HS-27A (cell line): ENCODE data around the gene NEMP2.
"Not testable (repeated sequence)": the region's sequence is repeated elsewhere in the genome, so short reads cannot be mapped to it uniquely, and the experiment has no call there.

Experiments
- DNase-seq: peaks from one replicate; pipeline ENCODE4 v3.0.0-alpha.2; 2012; ENCODE audit warnings: low read depth, missing footprints

The NEMP2 gene

DNA sequence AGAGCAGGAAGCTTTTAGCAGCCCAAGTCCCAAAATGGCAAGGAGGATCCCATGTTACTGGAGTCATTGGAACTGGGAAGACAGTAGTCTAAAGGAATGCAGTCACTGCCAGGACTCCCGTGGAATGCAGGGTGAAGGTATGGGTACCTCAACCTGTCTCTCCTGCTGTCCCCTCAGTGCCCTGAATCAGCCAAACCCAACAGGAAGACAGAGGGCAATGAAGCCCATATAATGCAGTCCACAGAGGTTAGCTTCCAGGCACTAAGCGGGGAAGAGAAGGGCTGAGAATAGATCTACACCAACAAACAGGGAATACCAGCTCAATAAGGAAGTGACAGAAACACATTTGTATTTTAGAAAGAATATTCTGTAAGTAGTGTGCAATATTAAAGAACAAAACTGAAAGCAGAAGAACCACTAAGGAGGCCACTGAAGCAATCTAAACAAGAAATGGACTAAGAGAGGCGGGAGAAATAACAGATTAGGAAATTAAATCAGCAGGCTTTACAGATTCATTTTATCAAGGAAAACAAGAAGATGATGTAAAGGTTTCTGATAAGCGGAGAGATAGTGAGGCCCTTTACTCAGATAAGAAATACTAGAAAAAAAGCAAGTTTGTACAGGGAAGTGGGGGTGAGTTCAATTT, 8.3 kb downstream of the NEMP2 start:
- DNase-seq, result no peak

DNA sequence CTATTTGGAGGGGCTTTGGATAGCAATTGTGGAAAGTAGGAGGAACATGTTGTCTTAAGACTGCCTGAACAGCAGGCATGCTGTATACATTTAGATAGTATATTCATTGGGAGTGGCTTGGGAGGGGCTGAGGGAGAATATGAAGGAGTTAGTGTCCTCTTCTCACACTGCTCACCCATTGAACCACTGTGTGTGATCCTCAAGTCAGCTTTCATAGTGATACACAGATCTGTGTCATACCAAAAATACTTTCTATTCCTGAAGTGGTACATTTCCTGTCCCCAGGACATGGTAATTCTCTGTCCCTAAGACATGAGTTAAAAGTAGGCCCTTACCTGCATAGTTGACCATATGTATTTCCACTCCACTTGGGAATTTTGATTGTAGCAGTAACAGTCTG, 9.6 kb downstream of the NEMP2 start:
- DNase-seq, result no peak

- no peak for DNase-seq
These were observed 14.4 kb downstream of the NEMP2 start for GRCh38 chr2:190519975-190520767.

DNA sequence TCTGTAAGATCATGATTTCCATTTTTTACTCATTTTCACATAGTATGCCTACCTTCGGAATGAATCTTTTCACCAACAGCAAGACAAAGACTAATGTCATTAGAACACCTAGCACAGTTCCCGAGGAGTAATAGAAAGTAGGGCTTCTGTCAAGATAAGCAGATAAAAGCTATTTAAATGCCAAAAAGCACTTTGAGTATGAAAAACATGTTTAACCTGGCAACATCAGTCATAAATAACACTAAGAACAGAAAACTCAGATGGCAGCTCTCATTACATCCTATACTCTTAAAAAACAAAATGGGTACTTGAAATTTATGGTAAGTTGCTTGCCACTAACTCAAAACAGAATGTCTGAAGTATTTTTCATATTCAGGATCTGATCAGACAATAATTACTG, 17.1 kb downstream of the NEMP2 start:
- no peak for DNase-seq

DNA sequence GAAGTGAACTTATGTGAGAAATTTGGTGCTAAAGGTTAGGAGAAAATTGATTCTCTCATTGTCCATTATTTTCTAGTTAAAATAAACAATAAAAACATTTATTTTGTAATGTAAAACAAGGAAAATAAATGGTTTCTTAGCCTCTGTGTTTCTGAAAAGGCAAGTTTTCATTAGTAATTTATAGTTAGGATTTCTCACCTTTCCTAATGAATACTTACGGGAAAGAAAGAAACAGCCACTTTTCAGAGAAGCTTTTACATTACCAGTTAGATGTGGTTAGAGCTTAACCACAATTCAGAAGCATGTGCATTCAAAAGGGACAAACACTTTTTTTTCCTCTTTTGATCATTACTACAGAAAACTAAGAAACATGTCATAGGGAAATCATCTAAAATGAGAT, 18.8 kb downstream of the NEMP2 start:
- no peak for DNase-seq

DNA sequence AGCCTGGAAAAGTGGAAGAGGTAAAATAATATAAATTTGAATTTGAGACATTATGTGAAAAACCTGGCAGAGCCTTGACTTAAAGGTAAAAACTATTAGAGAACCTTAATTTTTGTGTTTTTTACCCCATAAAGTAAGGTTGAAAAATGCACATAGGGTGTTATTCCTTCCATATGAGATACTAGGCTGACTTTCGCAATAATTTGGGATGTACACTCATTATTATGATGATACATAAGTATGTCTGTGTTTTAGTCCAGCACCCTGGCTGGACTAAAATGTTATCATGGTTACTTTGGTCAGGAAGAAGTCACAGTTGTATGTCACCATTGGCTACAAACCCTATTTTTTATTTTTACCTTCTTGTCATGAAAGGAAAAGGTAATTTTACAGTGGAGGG, 19.8 kb downstream of the NEMP2 start:
- no peak for DNase-seq

GRCh38 chr2:190513877-190514276, 20.6 kb downstream of the NEMP2 start:
- DNase-seq, result no peak

DNA sequence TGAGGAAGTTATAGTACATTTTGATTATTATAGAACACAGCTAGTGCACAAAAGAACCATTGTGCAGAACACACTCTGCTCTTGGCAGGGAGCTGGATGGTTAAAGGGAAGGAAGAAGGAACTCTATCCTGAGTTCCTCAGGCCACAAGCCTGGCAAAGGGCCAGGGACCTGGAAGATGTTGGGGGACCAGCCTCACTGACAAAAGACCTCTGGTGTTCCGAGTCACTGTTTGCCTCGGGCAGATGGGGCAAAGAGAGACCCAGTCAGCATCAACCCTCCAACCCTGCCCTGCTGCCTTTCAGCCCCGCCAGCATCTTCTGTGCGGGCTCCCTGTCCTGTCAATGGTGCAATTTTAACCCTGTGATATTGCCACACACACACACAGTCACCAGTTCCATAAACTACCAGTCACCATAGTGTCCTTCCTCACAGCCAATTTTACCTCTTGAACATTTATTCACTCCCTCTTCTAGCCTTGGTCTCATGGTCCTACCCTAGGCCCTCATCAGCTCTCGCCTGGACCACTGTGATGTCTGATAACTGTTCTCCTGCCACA, 21.9 kb downstream of the NEMP2 start:
- no peak for DNase-seq

GRCh38 chr2:190511104-190511503, 23.4 kb downstream of the NEMP2 start:
- no peak for DNase-seq

DNA sequence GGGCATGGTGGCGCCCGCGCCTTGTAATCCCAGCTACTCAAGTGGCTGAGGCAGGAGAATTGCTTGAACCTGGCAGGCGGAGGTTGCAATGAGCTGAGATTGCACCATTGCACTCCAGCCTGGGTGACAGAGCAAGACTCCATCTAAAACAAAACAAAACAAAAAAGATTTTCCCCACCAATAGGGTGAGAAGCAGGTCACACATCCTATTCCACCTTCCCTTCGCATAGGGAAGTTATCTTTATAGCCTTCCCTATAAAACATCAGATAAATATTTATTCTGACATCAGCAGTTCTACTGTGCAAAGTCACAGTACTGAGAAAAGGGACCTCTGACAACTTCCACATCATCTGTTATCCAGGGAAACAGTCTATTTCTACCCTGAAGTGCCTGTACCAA, 24.6 kb downstream of the NEMP2 start:
- DNase-seq, result not testable (repeated sequence)

- DNase-seq, result no peak
These were observed 27.4 kb downstream of the NEMP2 start for GRCh38 chr2:190507135-190507534.

DNA sequence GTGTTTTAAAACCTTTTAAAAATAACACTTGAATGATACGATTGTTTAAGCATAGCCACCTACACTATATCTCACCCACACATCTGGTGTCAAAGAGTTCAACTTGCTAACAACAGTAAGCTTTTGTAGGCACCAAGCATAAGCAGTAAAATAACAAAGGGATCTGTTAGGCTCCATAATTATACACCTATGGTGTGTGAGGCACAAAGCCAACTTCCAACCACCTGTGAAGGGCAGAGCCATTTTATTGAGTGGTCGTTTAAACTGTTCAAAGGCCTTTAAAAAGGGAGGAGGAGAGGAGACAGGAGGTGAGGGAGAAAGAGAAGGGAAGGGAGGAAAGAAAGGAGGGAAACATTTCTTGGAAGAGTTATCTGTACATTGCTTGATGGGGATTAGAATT, 27.9 kb downstream of the NEMP2 start:
- DNase-seq, result no peak

- DNase-seq, result no peak
These were observed 28.8 kb downstream of the NEMP2 start for GRCh38 chr2:190505696-190506095.

DNA sequence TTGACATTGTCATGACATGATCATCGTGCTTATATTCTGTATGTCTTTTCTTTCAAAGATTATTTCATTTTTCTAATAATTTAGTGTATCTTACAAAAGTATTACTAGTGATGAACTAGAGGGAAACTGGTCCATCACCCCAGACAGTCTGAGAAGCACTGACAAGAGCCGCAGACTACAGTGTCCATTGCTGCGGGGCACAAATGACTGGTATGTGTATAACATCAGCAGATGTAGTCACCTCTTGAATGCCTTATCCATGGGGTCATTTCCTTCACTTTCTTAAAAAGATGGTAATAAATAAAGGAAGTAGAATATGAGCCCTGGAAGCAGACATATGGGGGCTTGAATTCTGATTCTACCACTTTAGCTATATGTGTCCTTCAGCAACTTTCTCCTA, 29.6 kb downstream of the NEMP2 start:
- DNase-seq, result no peak

DNA sequence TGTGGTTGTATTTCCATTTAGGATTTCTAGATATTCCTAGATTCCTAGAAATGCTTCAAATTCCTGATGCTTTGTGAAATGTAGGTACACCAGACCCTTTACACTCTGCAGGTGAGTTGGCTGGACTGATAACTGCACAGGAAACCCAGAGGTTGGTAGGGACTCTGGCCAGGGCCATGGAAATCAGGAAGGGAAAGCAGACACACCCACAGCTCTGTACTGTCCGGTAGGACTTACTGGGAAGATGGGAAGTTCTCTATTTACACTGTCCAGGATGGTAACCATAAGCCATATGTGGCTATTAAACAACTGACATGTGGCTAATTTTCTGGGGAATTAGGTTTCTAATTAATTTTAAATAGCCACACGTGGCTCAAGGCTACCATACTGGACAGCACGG, 31.4 kb downstream of the NEMP2 start:
- DNase-seq, result no peak

GRCh38 chr2:190501702-190502407, 32.7 kb downstream of the NEMP2 start:
- no peak for DNase-seq

GRCh38 chr2:190501231-190501630, 33.3 kb downstream of the NEMP2 start:
- no peak for DNase-seq

GRCh38 chr2:190500054-190500502, 34.4 kb downstream of the NEMP2 start:
- no peak for DNase-seq

- DNase-seq, result no peak
These were observed 35.2 kb downstream of the NEMP2 start for GRCh38 chr2:190499273-190499672.

GRCh38 chr2:190497428-190497827, 37.1 kb downstream of the NEMP2 start:
- no peak for DNase-seq

GRCh38 chr2:190494600-190495227, 39.8 kb downstream of the NEMP2 start:
- not testable (repeated sequence) for DNase-seq

- DNase-seq, result no peak
These were observed 41.4 kb downstream of the NEMP2 start for GRCh38 chr2:190493095-190493494.
